Right kidney (tissue), 9 donors: ENCODE data around the gene KCNJ18.
"Not testable (repeated sequence)": the region's sequence is repeated elsewhere in the genome, so short reads cannot be mapped to it uniquely, and the experiment has no call there.

Experiments
- DNase-seq: peaks from one replicate; pipeline ENCODE4 v3.0.0-alpha.2; 2016
- long read RNA-seq, 8 donors: transcript quantifications; one replicate each; lab custom pipeline, GENCODE V29; 2026

KCNJ18 gene
- long read RNA-seq, donor 1, result 0 reads
- long read RNA-seq, donor 2, result 0 reads
- long read RNA-seq, donor 3, result 0 reads
- long read RNA-seq, donor 4, result 0 reads
- long read RNA-seq, donor 5, result 0 reads
- long read RNA-seq, donor 6, result 0 reads
- long read RNA-seq, donor 7, result 0 reads
- long read RNA-seq, donor 8, result 0 reads

DNA sequence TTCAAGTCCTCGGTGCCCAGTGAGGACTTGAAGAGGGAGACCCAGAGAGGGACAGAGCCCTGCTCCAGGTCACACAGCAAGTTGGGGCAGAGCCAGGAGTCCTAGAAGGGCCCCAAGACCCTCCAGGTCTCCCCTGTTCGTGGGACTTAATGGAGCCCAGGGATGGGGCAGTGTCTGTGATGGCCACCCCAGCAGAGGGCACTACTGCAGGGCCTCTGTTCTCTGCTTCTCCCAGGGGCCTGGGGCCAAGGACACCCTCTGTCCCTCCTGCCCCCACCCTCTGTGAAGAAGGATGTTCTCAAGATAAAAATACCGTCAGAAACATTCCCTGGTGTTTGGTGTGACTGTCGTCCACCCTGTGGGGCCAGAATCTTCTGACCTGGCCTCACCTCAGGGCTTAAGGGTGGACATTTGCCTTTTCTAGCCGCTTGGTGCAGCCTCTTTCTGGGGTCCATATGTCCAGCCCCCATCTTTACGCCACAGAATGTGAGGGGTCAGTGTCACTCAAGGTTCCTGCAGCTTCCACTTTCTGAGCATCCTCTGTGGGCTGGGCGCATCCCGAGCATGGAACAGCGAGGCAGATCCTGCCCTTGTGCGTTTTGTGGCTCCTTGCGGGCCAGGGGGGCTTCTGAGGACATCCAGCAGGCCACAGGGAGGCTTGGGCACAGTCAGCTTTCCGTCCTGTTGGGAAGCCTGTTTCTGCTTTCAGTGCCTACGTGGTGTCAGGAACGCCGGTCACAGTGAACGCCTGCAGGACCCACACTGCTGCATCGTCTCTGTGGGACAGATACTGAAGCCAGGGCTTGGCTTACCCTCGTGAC is at the start of gene KCNJ18:
TSS of gene KCNJ18 (plus strand) at position 641 of the 821 bp plus-strand sequence. CDS start 10,264 bp downstream, outside the sequence.
- not testable (repeated sequence) for DNase-seq

- DNase-seq, result not testable (repeated sequence)
These were observed 44.2 kb upstream of the KCNJ18 start for GRCh38 chr17:21648125-21648524.

- not testable (repeated sequence) for DNase-seq
These were observed 42.3 kb upstream of the KCNJ18 start for GRCh38 chr17:21650043-21650442.

DNA sequence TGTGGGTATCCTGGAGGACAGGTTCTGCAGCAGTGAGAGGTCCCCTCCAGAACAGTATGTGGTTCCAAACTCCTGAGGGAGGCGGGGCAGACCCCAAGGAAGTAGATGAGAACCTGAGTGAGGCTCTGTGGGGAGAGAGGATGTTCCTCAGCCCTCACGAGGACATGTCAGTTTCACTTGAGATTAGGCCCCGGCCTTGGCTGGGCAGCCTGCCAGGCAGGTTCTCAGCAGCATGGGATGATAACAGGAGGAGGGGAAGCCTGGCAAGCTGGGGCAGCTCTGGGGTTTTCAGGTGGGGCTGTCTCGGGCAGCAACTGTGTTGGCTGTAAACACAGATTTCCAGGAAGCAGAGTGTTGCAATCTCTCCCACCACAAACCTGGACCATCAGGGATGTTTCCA is 40.3 kb upstream of the KCNJ18 start:
- not testable (repeated sequence) for DNase-seq

- not testable (repeated sequence) for DNase-seq
These were observed 39.1 kb upstream of the KCNJ18 start for GRCh38 chr17:21653211-21653610.

- not testable (repeated sequence) for DNase-seq
These were observed 35.6 kb upstream of the KCNJ18 start for GRCh38 chr17:21656518-21657309.

GRCh38 chr17:21659635-21660034 is 32.7 kb upstream of the KCNJ18 start:
- DNase-seq, result not testable (repeated sequence)

DNA sequence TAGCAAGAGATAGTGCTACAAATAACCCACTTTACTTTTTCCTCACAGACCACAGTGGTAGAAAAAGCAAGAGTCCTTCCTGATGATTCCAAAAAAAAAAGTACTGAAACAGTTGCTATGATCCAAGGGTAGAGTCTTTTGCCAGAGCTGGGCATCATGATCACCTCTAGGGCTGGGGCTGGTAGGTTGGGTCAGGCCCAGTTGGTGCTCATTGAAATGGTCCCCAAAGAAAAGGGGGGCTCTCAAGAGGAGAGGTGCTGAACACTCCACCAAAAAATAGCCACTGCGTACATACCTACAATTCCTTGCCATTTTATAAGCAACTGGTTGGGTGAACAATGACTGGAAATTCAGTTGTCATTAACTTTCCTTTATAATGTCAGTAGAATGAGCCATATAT is 30.9 kb upstream of the KCNJ18 start:
- not testable (repeated sequence) for DNase-seq

DNA sequence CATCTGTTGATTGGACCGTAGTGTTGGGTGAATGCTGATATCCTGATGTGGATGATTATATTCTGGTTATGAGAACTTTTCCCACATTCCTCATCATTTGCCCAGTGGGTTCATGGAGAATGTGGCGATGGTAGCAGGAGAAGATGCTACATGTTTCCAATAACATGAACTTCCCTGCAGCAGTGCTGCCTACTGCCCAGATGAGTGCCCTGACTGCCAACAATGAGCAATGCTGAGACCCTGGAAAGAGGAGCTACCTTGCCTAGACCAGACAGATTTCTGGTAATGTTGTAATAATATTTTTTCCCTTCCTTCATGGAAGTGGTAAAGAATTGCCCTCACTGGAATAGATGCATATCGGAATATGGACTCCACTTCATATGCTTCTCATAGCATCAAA is 29.2 kb upstream of the KCNJ18 start:
- not testable (repeated sequence) for DNase-seq

DNA sequence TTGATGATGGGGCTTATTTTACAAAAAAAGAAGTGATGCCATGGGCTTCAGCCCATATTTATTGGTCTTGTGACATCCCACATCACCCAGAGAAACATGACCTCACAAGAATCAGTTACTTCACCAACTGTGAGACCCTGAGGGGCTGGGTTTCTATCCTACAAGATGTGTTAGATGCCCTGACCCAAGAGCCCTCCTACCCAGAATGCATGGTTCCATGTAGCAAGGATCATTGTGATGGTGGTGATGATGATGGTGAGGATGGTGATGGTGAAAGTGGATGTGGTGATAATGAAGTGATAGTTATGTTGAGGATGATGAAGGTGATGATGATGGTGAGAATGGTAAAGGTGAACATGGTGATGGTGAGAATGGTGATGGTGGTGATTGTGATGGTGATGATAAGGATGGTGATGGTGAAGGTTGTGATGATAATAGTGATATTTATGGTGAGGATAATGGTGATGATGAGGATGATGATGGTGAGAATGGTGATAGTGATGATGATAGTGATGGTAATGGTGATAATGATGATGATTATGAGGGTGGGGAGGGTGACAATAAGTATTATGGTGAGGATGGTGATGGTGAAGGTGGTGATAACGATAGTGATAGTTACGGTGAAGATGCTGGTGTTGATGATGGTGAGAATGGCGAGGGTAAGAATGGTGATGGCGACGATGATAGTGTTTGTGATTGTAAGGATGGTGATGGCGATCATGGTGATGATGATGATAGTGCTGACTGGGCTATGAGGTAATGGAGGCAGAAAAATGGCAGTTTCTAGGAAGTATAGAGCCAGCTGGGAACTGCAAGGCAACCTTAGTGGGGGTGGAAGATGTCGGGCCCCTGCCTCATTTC is 28.5 kb upstream of the KCNJ18 start:
- DNase-seq, result not testable (repeated sequence)

DNA sequence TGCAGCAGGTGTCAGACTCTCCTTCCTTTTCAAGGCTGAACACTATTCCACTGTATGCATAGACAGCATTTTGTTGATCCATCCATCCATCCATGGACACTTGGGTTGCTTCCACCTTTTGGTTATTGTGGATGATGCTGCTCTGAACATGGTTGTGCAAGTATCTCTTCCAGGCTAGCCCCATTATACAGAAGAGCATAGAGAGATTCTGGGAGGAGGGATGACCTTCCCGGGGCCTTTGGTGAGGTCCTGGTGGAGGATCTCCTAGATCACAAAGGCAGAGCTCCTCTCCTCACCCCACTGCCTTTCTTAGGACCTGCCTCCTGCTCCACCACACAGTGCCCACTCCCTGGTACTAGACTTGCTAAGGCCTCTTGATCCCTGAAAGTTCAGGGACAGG is 27.2 kb upstream of the KCNJ18 start:
- DNase-seq, result not testable (repeated sequence)

DNA sequence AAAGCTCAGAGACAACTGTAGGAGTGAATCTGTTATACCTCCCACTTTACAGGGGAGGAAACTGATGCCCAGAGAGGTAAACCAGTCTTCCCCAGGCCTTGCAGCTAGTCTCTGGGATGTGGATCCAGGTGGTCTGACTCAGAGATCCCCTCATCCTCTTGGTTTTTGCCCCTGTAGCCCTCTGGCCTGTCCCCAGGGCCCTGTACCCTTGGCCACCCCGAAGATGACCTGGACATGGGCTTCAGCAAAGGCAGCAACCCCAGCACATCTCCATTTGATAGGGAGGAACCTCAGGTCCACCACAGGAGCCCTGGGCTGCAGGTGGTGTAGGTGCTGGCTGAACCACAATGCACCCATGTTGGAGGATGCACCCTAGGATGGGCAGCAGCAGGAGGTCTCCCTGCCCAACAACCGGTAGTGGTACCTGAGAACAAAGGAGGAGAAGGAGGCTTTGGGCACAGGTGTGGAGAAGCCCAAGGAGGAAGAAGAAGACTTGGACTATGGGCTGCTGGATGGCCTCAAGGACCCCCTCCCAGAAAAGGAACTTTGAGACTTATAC is 26.3 kb upstream of the KCNJ18 start:
- DNase-seq, result not testable (repeated sequence)

- DNase-seq, result not testable (repeated sequence)
These were observed 25.5 kb upstream of the KCNJ18 start for GRCh38 chr17:21666711-21667412.

- DNase-seq, result not testable (repeated sequence)
These were observed 24.8 kb upstream of the KCNJ18 start for GRCh38 chr17:21667413-21668117.

DNA sequence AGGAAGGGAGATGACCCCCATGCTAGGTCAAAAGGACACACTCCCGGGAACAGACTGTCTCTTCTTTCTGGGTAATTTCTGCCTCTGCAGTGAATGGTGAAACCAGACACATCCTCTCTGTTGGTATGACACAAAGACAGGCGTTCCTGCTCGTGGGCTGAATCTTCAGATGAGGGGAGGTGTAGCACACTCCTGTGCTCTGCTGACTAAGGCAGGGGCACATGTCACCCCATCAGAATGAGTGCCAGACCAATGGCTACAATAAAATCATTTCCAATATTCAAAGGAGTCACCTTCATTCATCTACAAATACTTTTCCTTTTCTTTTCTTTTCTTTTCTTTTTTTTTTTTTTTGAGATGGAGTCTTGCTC is 24.2 kb upstream of the KCNJ18 start:
- DNase-seq, result not testable (repeated sequence)

- DNase-seq, result not testable (repeated sequence)
These were observed 23.4 kb upstream of the KCNJ18 start for GRCh38 chr17:21668746-21669508.

GRCh38 chr17:21669616-21670360 is 22.5 kb upstream of the KCNJ18 start:
- not testable (repeated sequence) for DNase-seq

DNA sequence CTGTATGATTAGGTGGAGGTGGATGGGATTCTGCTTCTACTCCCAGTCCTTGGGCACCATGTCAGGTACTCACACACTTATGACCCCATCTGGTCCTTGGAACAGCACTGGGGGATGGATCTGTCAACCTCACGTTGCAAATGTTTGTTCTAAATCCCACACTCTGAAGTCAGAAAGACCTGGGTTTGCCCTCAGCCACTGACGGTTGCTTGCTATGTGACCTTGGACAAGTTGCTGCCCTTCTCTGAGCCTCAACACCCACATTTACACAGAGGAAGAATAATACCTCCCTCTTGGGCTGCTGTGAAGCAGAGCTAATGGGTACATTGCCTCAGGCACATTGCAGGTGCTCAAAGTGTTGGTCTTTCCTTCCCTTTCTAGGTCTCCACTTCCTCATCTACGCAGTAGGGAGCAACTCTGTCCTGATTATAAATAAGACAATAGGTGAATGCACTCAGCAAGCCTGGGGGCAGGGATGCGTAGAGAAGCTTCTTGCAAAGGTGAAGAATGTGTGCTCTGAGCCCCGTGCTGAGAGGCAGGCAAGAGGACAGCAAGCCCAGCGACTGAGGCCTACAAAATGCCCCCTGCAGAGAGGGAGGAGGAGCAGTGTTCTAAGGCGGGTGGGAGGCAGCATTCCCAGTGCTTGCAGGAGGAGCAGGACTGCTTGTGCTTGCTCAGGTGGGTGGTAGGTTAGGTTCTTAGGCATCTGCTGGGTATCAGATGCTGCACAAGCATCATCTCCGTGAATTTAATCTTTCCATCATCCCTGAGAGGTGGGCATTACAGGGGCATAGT is 21.8 kb upstream of the KCNJ18 start:
- not testable (repeated sequence) for DNase-seq
